UCSD-AML1 (cell line): Measurements from ENCODE around the gene SH3PXD2A.

ENCODE experiments used
- DNase-seq: peaks from one replicate; lab custom pipeline; 2025; ENCODE audit not compliant: unreplicated experiment; lab: John Stamatoyannopoulos, UW

Gene SH3PXD2A

GRCh38 chr10:103876155-103876554 is 20.8 kb upstream of the SH3PXD2A start:
- DNase-seq, result no peak

GRCh38 chr10:103874730-103875129 is 19.4 kb upstream of the SH3PXD2A start:
- DNase-seq, result no peak

DNA sequence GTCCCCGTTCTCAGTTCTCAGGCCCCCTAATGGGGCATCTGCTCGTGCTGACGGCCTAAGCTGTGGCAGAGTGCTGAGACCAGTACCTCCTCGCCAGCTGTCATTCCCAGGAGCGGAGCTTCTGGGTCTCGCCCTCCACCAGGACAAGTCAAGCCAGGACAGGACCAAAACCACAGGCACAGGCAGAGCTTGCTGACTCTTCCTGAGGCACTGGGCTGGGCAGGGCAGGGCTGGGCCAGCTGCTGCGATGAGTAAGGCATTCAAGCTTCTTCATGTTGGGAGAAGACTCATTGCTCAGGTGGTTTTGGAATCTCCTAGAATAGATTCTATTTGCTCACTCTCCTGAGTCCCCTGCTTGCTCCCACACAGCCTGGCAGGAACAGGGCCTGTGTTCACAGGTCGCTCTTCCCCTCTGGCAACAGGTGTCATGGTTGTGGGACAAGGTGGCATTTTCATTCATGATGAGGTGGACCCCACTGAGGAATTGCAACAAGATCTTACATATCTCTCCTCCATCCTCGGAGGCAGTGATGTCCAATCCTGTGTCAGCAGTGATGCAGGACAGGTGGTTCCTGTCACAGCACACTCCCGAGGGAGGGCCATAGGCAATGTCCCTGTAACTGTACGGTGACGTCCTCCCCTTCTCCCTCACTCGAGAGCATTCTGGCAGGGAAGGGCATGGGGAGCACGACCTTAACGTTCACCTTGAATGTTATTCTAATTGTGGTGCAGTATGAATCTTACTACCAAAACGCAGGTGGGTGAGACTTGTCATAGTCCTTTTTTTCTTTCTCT is 17.0 kb upstream of the SH3PXD2A start:
- DNase-seq, result no peak

DNA sequence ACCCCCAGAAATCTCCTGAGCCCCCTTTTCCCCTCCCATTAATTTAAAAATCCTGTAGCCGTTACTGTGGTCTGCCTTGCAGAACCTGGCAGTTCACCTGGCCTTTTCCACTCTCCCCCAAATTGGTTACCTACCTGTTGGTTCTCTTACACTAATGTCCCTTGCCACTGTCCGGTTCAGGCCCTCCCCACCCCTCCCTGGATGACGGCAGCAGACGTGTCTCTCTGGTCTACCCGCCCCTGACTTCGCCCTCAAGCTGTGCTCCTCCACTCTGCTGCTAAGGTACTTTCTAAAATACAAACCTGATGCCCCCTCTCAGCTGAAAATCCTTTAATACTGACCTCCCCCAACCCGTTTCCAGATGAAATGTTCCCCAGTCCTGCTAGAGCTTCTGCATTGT is 15.6 kb upstream of the SH3PXD2A start:
- no peak for DNase-seq

DNA sequence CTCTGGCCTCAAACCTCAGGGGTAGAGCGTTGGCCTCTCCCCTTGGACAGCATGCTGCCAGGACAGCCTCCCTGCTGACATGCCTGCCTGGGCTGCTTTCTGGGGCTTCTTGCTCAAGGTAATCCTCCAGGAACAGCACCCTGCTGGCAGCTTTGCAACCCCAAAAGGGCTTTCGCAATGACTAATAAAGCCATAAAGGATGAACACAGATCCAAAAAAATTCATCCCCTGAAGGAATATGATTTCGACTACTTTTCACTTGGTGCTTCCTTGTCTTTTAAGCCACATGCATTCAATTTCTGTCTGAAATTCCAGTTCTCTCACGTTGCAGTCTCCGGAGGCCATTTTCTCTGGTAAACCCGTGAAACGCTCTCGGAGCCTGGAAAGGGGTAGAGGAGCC is 15.1 kb upstream of the SH3PXD2A start:
- no peak for DNase-seq

- no peak for DNase-seq
Measured at GRCh38 chr10:103869336-103869735, 14.0 kb upstream of the SH3PXD2A start.

DNA sequence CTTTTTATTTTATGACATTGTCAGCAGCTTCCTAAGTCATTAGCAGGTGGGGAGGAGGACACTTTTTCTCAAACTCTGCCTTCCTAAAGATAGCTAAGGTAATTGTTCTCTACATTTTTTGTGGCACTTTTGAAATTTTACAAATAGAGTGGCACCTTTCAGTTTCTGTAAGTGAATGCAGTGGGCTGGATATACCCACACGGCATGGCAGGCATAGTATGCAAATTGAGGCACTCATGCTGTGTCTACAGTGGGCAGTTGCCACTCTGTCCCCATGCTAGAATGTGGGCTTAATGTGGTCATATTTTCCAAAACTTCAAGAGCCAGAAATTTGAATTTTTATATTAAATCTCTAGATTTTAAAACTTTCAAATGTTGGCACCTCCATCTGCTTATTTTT is 12.8 kb upstream of the SH3PXD2A start:
- no peak for DNase-seq

DNA sequence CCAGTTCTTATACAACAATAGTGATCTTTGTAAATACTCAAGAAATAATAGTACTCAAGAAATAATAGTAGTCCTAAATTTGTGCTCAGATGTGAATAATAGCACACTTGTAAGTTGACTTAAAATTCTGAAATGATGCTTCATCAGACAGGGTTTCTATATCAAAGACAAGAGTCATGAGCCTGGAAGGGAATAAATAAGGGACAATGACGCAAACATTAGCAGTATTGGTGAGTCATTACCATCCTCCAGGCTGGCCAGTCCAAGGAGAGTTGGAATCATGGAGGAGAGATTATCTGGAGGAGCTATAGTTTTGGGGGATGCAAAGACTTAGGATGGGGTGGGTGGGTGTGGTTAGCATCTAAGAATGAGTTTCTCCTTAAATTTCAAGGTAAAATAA is 6.1 kb upstream of the SH3PXD2A start:
- DNase-seq, result no peak

GRCh38 chr10:103859161-103860086 is 4.0 kb upstream of the SH3PXD2A start:
- peak; percentile 46 for DNase-seq

DNA sequence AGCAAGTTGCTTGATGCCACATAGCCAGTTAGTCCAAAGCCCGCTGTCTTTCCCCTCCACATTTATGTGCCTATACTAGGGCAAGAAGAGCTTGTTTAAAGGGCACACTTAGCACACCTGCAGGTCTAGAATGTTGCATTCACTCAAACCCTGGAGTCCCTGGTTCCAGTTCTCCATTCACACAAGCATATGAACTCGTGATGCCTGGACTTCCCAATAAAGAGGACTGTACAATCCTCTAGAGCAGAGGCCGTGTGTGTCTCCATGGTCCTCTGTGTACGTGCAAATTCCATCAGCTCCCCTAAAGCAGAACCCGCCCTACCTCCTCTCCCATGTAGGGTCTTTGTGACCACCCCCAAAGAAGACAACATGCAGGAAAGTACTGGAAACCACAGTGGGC is 3.0 kb upstream of the SH3PXD2A start:
- DNase-seq, result no peak

GRCh38 chr10:103856797-103857170 is 1.4 kb upstream of the SH3PXD2A start:
- DNase-seq, result no peak

GRCh38 chr10:103855852-103856796 is 748 bp upstream of the SH3PXD2A start:
- no peak for DNase-seq

DNA sequence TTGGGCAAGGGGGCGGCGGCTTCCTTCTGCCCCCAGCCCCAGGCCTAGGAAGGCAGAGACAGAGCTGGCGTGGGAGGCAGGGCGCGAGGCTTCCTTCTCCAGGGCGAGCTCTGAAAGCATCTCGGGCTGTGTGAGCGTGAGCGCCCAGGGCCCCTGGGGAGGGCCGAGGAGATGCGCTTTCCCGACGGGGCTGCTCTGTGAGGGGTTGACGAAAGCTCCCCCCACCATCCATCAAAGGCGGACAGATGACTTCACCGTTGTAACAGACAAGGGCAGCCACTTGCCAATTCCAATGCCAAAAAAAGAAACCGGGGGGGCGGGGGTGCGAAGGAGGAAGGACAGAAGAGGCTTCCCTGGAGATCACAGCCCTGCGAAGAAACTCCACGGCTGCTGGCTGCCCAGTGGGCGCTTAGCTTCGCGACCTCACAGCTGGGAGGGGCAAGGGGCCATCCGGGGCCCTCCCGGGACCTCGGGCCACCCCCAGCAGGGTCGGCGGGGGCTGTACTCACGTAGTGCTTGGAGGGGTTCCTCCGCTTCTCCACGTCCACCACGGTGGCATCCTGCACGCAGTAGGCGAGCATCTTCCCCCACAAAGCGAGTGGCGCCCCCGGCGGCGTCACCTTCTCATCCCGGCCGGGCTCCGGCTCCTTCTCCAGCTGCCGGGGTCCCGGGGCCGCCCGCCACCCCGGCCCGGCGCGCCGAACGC is 537 bp downstream of the SH3PXD2A start:
- peak; percentile 57 for DNase-seq

GRCh38 chr10:103854265-103854685 is 1.1 kb downstream of the SH3PXD2A start:
- DNase-seq, result peak; percentile 56

DNA sequence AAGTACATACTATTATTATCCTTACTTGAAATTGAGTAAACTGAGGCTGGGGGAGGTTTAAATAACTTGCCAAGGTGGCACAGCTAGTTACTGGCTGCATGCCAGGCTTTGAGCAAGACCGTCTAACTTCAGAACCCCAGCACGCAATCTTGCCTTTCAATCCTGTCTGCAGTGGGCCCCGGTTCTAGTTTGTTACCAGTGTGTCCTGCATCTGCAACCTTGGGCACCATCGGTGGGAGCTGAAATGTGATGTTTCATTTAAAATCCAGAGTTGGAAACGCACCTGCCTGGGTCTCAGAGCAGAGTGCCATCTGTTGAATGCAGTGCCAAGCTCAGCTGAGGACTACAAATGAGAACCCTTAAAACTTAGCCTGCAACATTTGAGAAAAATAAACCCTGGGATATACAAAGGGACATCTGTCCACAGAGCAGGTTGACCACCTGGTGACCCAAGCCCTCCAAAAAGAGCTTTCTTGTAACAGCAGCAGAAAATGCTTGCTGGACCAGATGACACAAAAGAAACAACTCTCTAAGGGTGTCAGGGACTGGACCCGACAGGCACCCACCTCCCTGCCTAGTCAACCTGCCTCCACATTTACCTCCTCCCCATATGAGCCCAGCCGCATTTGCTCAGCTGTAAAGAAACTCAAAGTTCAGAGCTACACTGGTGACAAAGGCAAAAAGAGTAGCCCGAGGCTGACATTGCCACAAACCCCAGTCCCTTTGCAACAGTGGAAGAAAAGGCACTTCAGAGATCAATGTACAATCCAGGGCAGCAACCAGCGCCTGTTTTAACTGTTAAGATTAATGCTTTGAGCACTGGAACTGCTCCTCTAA is 1.7 kb downstream of the SH3PXD2A start:
- DNase-seq, result no peak

DNA sequence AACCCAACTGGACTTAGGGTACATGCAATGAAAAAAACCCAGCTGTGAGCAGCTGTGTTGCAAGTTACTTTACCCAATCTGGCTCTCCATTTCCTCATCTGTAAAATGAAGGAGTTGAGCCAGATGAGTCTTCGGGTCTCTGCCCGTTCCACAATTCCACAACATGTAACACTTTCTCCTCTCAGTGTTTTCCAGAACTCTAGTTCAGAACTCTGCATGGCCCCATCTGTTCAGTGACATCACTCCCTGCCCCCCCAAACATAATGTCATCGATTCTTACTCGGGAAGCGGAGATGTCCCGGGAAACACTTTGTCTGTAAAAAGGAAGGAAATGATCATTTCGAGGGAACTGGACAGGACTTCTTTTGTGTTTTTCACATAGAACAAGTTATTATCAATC is 2.5 kb downstream of the SH3PXD2A start:
- no peak for DNase-seq

DNA sequence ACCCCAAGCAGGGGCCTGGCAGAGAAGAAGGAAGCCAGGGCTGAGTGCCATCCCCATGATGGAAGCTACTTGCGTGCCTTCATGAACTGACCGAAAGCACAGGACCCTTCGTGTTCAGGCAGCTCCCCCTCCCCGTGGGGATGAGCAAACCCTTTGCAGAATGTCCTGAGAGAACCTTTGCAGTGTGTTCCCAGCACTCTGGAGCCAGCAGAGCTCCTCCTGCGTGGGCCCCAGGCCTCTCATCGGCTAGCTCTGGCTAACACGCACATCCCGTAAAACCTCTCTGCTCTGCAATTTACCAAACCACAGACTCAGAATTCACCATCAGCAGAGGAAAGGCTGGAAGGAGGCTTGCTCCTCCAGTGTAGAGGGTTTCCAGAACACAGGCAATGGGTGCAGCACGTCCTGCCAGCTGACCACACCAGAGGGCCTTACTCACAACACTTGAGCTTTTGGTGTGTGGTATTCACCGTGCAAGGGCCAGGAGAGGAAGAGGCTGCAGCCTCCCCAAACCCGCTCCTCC is 3.1 kb downstream of the SH3PXD2A start:
- no peak for DNase-seq

DNA sequence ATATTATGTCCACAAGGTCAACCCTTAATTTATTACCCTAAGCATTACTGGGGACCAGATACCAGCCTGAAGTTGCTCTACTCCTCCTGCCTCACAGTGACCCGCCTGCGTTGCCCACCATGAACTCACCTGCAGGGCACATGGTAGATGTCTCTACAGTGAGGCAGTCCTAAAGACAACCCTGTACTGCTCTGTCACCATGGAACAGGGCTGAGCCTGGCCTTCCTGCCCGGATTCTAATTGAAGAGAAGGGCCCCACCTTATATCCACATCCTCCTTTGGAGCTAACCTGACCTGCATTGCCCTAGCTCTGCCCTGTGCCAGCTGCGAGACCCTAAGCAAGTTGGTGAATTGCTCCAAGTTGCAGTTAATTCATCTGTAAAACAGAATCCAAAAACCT is 4.1 kb downstream of the SH3PXD2A start:
- DNase-seq, result no peak

DNA sequence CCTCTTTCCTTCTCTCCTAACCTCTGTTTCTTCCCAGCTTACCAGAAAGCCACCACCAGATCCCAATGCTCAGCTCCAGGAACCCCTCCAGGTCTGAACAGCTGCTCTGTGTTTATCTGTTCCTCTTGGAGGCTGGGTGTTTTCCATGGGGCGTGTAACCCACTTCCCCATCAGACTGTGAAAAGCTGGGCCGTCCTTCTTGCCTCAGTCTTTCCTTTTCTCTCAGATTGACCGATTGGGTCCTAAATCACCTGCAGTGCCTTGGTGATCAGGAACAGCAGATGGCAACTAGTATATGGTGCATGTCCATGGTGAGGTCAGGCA is 4.8 kb downstream of the SH3PXD2A start:
- no peak for DNase-seq
